HCT116 (cell line): ENCODE data around the gene FOXP2. TPM values are rescaled to one million over a fixed set of nuclear protein-coding genes. Genes with fewer than 3 reads are reported as not detected.

ENCODE experiments used
- ATAC-seq: fragments of 200-7000 bp; cut with Tn5 transposase; 2 replicates; pipeline ENCODE4 v1.9.1; 2020; ENCODE audit warnings: mild to moderate bottlenecking, moderate library complexity
- BruUV-seq: library from RNA; stranded (reverse); fragments of 400-500 nt; replicated peaks from 2 replicates; lab custom pipeline; 2021; lab: Mats Ljungman, UMichigan
- CTCF ChIA-PET: fragments of 300-600 bp; sonication (Branson Sonifier 250); formaldehyde crosslinking; loops from one replicate; lab custom pipeline; 2021; ENCODE audit warnings: antibody characterized with exemption; lab: Charles Lee
- POLR2A ChIA-PET: fragments of 300-600, 350-600 bp; sonication (Branson Sonifier 250); formaldehyde crosslinking; loops from one replicate; lab custom pipeline; 2021; ENCODE audit warnings: antibody characterized with exemption; lab: Charles Lee
- RAD21 ChIA-PET, 2 experiments: fragments of 300-600 bp; sonication (Branson Sonifier 250); formaldehyde crosslinking; loops; one replicate each; lab custom pipeline; 2023; ENCODE audit warnings: low total read pairs in 2 of 2; ENCODE audit not compliant: uncharacterized antibody in 2 of 2, unreplicated experiment in 2 of 2, low non-redundant PET in 1 of 2; lab: Charles Lee
- DNase-seq: peaks from one replicate; pipeline ENCODE4 v3.0.0-alpha.2; 2010; ENCODE audit warnings: low read depth, low spot score
- H2AFZ ChIP-seq: fragments of 200-600 bp; shearing (Covaris generic), sonication (generic); 2 replicates; pipeline ENCODE4 v1.6.1; 2017; ENCODE audit warnings: low read depth, mixed run types, mixed read lengths, antibody characterized with exemption, low read length; ENCODE audit not compliant: poor library complexity, severe bottlenecking
- H3K27ac ChIP-seq: 2 replicates; pipeline ENCODE4 v1.5.1; 2012; ENCODE audit warnings: low read depth, low read length
- H3K27me3 ChIP-seq: fragments of 200-600 bp; sonication (generic); 2 replicates; pipeline ENCODE4 v1.6.1; 2016; ENCODE audit warnings: mixed run types, low read length, mixed read lengths; ENCODE audit not compliant: insufficient read depth
- H3K36me3 ChIP-seq, 2 experiments: fragments of 200-500 bp in 1 of 2; fragments of 200-600 bp in 1 of 2; sonication (Bioruptor generic) in 1 of 2; sonication (generic) in 1 of 2; 2 replicates each; pipeline versions ENCODE4 v1.5.1 to v1.6.1; 2014 to 2016; ENCODE audit warnings: low read length in 2 of 2, inconsistent platforms in 1 of 2, mixed read lengths in 1 of 2, mixed run types in 1 of 2; ENCODE audit not compliant: insufficient read depth in 2 of 2, control insufficient read depth in 1 of 2
- H3K4me1 ChIP-seq, 2 experiments: fragments of 200-600 bp in 1 of 2; sonication (generic) in 1 of 2; 2 replicates each; pipeline versions ENCODE4 v1.5.1 to v1.6.1; 2012 to 2017; ENCODE audit warnings: low read length in 2 of 2, inconsistent platforms in 1 of 2, mild to moderate bottlenecking in 1 of 2, mixed read lengths in 1 of 2, mixed run types in 1 of 2, moderate library complexity in 1 of 2; ENCODE audit not compliant: insufficient read depth in 2 of 2, control insufficient read depth in 1 of 2
- H3K4me2 ChIP-seq: fragments of 200-600 bp; sonication (generic); 2 replicates; pipeline ENCODE4 v1.6.1; 2017; ENCODE audit warnings: mixed run types, low read length, mixed read lengths
- H3K4me3 ChIP-seq, 2 experiments: fragments of 200-600 bp in 1 of 2; sonication (generic) in 1 of 2; replicated peaks in 1 of 2; 2 replicates each; pipeline ENCODE4 v1.5.1; 2011 to 2016; ENCODE audit warnings: low read length in 2 of 2, control low read depth in 1 of 2, low read depth in 1 of 2, mild to moderate bottlenecking in 1 of 2, mixed read lengths in 1 of 2, mixed run types in 1 of 2
- H3K79me2 ChIP-seq: fragments of 200-600 bp; sonication (generic); 2 replicates; pipeline ENCODE4 v1.6.1; 2017; ENCODE audit warnings: mild to moderate bottlenecking, mixed run types, low read length, moderate library complexity, mixed read lengths; ENCODE audit not compliant: insufficient read depth
- H3K9ac ChIP-seq: fragments of 200-600 bp; sonication (generic); 2 replicates; pipeline ENCODE4 v1.6.1; 2016; ENCODE audit warnings: low read length, mixed read lengths
- H3K9me2 ChIP-seq: fragments of 200-600 bp; sonication (generic), shearing (Covaris generic); 2 replicates; pipeline ENCODE4 v1.6.1; 2017; ENCODE audit warnings: mixed run types, mild to moderate bottlenecking, moderate library complexity; ENCODE audit not compliant: insufficient read depth
- H3K9me3 ChIP-seq, 2 experiments: fragments of 200-500 bp in 1 of 2; fragments of 200-600 bp in 1 of 2; sonication (Bioruptor generic) in 1 of 2; sonication (generic) in 1 of 2; 2 replicates each; pipeline ENCODE4 v1.6.1; 2014 to 2017; ENCODE audit warnings: low read length in 2 of 2, mixed read lengths in 2 of 2, inconsistent platforms in 1 of 2, low read depth in 1 of 2, mild to moderate bottlenecking in 1 of 2, mixed run types in 1 of 2, moderate library complexity in 1 of 2; ENCODE audit not compliant: control insufficient read depth in 1 of 2, insufficient read depth in 1 of 2
- H4K20me1 ChIP-seq: fragments of 200-600 bp; sonication (generic), shearing (Covaris generic); 2 replicates; pipeline ENCODE4 v1.6.1; 2017; ENCODE audit warnings: mixed run types, mild to moderate bottlenecking, moderate library complexity; ENCODE audit not compliant: insufficient read depth
- FOSL1 ChIP-seq: IDR thresholded peaks from 2 replicates; pipeline ENCODE4 v1.6.1; 2012; ENCODE audit warnings: low read depth
- JUND ChIP-seq: IDR thresholded peaks from 2 replicates; pipeline ENCODE4 v1.6.1; 2012
- RAD21 ChIP-seq: IDR thresholded peaks from 2 replicates; pipeline ENCODE4 v1.6.1; 2012; ENCODE audit warnings: low read depth, mild to moderate bottlenecking
- SRF ChIP-seq: IDR thresholded peaks from 2 replicates; pipeline ENCODE4 v1.6.1; 2012; ENCODE audit warnings: low read depth
- TCF7L2 ChIP-seq: IDR thresholded peaks from 2 replicates; pipeline ENCODE4 v1.7.0; 2011; ENCODE audit warnings: borderline replicate concordance, inconsistent platforms; ENCODE audit not compliant: insufficient read depth, insufficient read length; ENCODE audit errors: extremely low read depth
- YY1 ChIP-seq: IDR thresholded peaks from 2 replicates; pipeline ENCODE4 v1.6.1; 2011; ENCODE audit warnings: low read length, low read depth, moderate library complexity, mild to moderate bottlenecking; ENCODE audit not compliant: insufficient replicate concordance; ENCODE audit errors: extremely low read depth
- ZFX ChIP-seq: fragments of 450-650 bp; IDR thresholded peaks from 2 replicates; pipeline ENCODE4 v1.6.1; 2017
- ZNF274 ChIP-seq: fragments of 200-500 bp; sonication (Bioruptor generic); IDR thresholded peaks from 2 replicates; pipeline ENCODE4 v1.6.1; 2014; ENCODE audit warnings: mild to moderate bottlenecking, low read depth, low read length, inconsistent platforms
- intact Hi-C: fragments of 100-400 bp; cut with micrococcal nuclease; formaldehyde crosslinking; loops from 2 replicates; pipeline ENCODE4 v1.10.0; 2022
- total RNA-seq: library from RNA; stranded (reverse); gene quantifications from one replicate; pipeline ENCODE4 v1.2.1, GENCODE V29; 2021; ENCODE audit not compliant: unreplicated experiment
- TF ChIP-seq, protein P1 (sequence below): IDR thresholded peaks from 2 replicates; pipeline ENCODE4 v1.6.1; 2011; ENCODE audit warnings: mild to moderate bottlenecking, low read length, moderate library complexity; ENCODE audit not compliant: insufficient replicate concordance; ENCODE audit errors: extremely low read depth
- TF ChIP-seq, protein P2 (sequence below): IDR thresholded peaks from 2 replicates; pipeline ENCODE4 v1.6.1; 2012

The FOXP2 gene
- total RNA-seq, 1 experiment from 2014 or later, result 2.5 TPM

GRCh38 chr7:114740095-114740494 is 325.5 kb downstream of the FOXP2 start:
- H3K27me3 ChIP-seq, result no peaks in the 10 kb centered on the region
- H2AFZ ChIP-seq, result no peak overlapping the region
- DNase-seq (no peak), ATAC-seq (no peak)
- H3K9me2 ChIP-seq, result no peaks in the 10 kb centered on the region
- intact Hi-C loops, result no loop called here
- BruUV-seq, result no TSS peak
- TF ChIP-seq, protein P1, sequence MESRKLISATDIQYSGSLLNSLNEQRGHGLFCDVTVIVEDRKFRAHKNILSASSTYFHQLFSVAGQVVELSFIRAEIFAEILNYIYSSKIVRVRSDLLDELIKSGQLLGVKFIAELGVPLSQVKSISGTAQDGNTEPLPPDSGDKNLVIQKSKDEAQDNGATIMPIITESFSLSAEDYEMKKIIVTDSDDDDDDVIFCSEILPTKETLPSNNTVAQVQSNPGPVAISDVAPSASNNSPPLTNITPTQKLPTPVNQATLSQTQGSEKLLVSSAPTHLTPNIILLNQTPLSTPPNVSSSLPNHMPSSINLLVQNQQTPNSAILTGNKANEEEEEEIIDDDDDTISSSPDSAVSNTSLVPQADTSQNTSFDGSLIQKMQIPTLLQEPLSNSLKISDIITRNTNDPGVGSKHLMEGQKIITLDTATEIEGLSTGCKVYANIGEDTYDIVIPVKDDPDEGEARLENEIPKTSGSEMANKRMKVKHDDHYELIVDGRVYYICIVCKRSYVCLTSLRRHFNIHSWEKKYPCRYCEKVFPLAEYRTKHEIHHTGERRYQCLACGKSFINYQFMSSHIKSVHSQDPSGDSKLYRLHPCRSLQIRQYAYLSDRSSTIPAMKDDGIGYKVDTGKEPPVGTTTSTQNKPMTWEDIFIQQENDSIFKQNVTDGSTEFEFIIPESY, result no peak
- TF ChIP-seq SRF, result no peak
- no peak for TF ChIP-seq JUND
- no peak for TF ChIP-seq YY1
- no peak for TF ChIP-seq TCF7L2
- no peak for TF ChIP-seq ZFX
- no peak for TF ChIP-seq FOSL1
- TF ChIP-seq ZNF274, result no peak
- TF ChIP-seq, protein P2, sequence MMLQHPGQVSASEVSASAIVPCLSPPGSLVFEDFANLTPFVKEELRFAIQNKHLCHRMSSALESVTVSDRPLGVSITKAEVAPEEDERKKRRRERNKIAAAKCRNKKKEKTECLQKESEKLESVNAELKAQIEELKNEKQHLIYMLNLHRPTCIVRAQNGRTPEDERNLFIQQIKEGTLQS, result no peak
- TF ChIP-seq RAD21, result no peak
- no peak overlapping the region for H3K9ac ChIP-seq
- no peaks in the 10 kb centered on the region for H3K9me3 ChIP-seq
- no peaks in the 10 kb centered on the region for H3K79me2 ChIP-seq
- H3K4me3 ChIP-seq, result no peak overlapping the region
- H3K4me2 ChIP-seq, result no peak overlapping the region
- no peaks in the 10 kb centered on the region for H3K4me1 ChIP-seq
- no peaks in the 10 kb centered on the region for H4K20me1 ChIP-seq
- ChIA-PET POLR2A (no interaction called here), CTCF (no interaction called here), RAD21 (no interaction called here)
- no peak overlapping the region for H3K27ac ChIP-seq
- no peaks in the 10 kb centered on the region for H3K36me3 ChIP-seq
